ENCODE data around the gene SPPL2B.

GRCh38 chr19:2385053-2385721 lies 56.7 kb downstream of the SPPL2B start:
- TF ChIP-seq CTCF (IDR thresholded peaks at IDR 0.05) (no peak), EZH2 (IDR thresholded peaks at IDR 0.05) (no peak), EZH2phosphoT487 (IDR thresholded peaks at IDR 0.05) (no peak)
